Activated CD8-positive, alpha-beta T cell treated with anti-CD3 and anti-CD28 coated beads for 36 hours (primary cell): ENCODE results near the gene FGF18. TPM values are rescaled to one million over a fixed set of nuclear protein-coding genes. Genes with fewer than 3 reads are reported as not detected.
"Not testable (repeated sequence)": the region's sequence is repeated elsewhere in the genome, so short reads cannot be mapped to it uniquely, and the experiment has no call there.

ENCODE experiments used
- ATAC-seq: fragments of 200-7000 bp; cut with Tn5 transposase; one replicate; pipeline ENCODE4 v1.10.0; 2021; ENCODE audit warnings: mild to moderate bottlenecking, moderate library complexity
- CTCF ChIA-PET: fragments of 350-600 bp; sonication (Branson Sonifier 250); formaldehyde crosslinking; loops from one replicate; lab custom pipeline; 2021; ENCODE audit warnings: antibody characterized with exemption; lab: Charles Lee
- POLR2A ChIA-PET: fragments of 350-600 bp; sonication (Branson Sonifier 250); formaldehyde crosslinking; loops from one replicate; lab custom pipeline; 2021; ENCODE audit warnings: antibody characterized with exemption; lab: Charles Lee
- DNase-seq: peaks from one replicate; pipeline ENCODE4 v3.0.0-alpha.2; 2020
- H3K27ac Mint-ChIP-seq: one replicate; pipeline ENCODE4 v1.8.0; 2021; ENCODE audit warnings: mild to moderate bottlenecking, mixed read lengths
- H3K27me3 Mint-ChIP-seq: one replicate; pipeline ENCODE4 v1.8.0; 2021; ENCODE audit warnings: mixed read lengths
- H3K36me3 Mint-ChIP-seq: one replicate; pipeline ENCODE4 v1.8.0; 2021; ENCODE audit warnings: low read depth, mixed read lengths
- H3K4me1 Mint-ChIP-seq: one replicate; pipeline ENCODE4 v1.8.0; 2021; ENCODE audit warnings: low read depth, mixed read lengths
- H3K4me3 Mint-ChIP-seq: one replicate; pipeline ENCODE4 v1.8.0; 2021; ENCODE audit warnings: mild to moderate bottlenecking, moderate library complexity, mixed read lengths
- H3K9me3 Mint-ChIP-seq: one replicate; pipeline ENCODE4 v1.8.0; 2021; ENCODE audit warnings: mixed read lengths
- intact Hi-C: fragments of 100-400 bp; cut with micrococcal nuclease; formaldehyde crosslinking; loops from one replicate; pipeline ENCODE4 v1.10.0; 2022
- total RNA-seq, 2 experiments: library from RNA; stranded (reverse); gene quantifications; one replicate each; pipeline ENCODE4 v1.2.3, GENCODE V29; 2021
- TF ChIP-seq, protein P1 (sequence below): fragments of 200-600 bp; IDR thresholded peaks from one replicate; pipeline ENCODE4 v1.8.0; 2022; ENCODE audit warnings: antibody characterized with exemption, mild to moderate bottlenecking

Gene FGF18
- total RNA-seq, 2 experiments from 2014 or later = 0.18 TPM; not detected in 1

DNA sequence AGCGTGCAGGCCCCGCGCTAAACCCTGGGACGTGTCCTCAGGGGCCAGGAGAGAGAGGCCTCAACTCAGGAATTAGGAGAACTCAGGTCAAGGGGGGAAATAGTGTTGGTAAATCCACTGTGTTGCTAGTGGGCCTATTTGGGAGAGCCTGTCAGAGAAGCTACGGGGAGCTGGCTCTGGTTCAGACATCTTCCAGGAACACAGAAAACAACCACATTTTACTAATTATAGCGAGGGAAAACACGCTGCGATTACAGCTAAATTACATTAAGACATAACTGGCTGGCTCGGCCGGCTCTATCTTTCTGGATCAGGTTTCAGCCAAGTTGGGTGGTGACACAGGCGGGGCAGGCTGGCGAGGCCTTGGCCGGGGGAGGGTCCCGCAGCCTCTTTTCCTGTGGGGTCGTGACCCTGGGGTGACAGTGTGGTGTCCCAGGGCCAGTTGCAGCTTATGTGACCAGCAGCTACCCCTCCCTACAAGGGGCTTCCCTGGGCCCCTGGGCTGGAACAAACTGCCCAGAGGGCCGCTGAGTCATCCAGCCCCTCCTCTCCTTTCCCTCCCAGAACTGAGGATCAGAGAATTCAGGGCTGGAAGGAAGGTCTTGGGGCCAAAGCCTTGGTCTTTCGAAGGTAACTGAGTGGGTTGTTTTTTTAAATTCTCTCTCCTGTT, 75.1 kb downstream of the FGF18 start:
- H3K27ac Mint-ChIP-seq = no peak overlapping the region
- DNase-seq (no peak), ATAC-seq (no peak)
- CTCF ChIA-PET = interaction anchor here (1.3 kb wide), 1 partner anchor 9 kb away, joined by 3 read pairs; no protein-coding TSS in a partner anchor
- H3K36me3 Mint-ChIP-seq = no peaks in the 10 kb centered on the region
- H3K4me3 Mint-ChIP-seq = no peak overlapping the region
- POLR2A ChIA-PET = no interaction called here
- no peaks in the 10 kb centered on the region for H3K9me3 Mint-ChIP-seq
- peaks cover 3% of the 10 kb centered on the region for H3K27me3 Mint-ChIP-seq
- intact Hi-C loops = no loop called here
- TF ChIP-seq, protein P1, sequence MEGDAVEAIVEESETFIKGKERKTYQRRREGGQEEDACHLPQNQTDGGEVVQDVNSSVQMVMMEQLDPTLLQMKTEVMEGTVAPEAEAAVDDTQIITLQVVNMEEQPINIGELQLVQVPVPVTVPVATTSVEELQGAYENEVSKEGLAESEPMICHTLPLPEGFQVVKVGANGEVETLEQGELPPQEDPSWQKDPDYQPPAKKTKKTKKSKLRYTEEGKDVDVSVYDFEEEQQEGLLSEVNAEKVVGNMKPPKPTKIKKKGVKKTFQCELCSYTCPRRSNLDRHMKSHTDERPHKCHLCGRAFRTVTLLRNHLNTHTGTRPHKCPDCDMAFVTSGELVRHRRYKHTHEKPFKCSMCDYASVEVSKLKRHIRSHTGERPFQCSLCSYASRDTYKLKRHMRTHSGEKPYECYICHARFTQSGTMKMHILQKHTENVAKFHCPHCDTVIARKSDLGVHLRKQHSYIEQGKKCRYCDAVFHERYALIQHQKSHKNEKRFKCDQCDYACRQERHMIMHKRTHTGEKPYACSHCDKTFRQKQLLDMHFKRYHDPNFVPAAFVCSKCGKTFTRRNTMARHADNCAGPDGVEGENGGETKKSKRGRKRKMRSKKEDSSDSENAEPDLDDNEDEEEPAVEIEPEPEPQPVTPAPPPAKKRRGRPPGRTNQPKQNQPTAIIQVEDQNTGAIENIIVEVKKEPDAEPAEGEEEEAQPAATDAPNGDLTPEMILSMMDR = no peak
- no peaks in the 10 kb centered on the region for H3K4me1 Mint-ChIP-seq

DNA sequence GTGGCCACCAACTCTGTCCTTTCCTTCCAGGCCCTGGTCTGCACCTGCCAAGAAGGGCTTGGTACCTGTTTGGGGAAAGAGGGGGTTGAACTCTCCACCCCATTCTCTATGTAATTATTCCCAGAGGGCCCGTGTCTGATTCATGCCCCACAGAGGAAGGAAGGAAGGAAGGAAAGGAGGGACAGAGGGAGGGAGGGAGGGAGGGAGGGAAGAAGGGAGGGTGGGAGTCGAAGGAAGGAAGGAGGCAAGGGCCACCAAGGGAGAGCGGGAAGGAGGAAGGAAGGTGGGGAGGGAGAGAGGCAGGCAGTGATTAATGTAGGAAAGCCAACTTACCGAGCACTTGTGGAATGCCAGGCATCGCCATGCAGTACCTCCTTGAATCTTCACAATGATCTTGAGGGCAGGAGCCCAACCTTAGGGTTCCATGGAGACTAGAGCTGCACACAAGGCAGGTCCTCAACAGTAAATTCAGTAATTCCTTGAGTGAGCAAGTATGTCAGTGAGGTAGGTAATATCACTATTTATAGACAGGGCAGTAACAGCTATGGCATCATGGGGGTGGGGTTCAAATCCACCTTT, 75.8 kb downstream of the FGF18 start:
- Mint-ChIP-seq H3K36me3 (no peaks in the 10 kb centered on the region), H3K4me1 (no peaks in the 10 kb centered on the region), H3K27ac (no peak overlapping the region), H3K27me3 (peaks cover 3% of the 10 kb centered on the region), H3K4me3 (no peak overlapping the region), H3K9me3 (no peaks in the 10 kb centered on the region)
- intact Hi-C loops = no loop called here
- TF ChIP-seq, protein P1 = no peak
- DNase-seq (no peak), ATAC-seq (no peak)
- ChIA-PET CTCF (interaction anchor here (1.3 kb wide), 1 partner anchor 9 kb away, joined by 3 read pairs; no protein-coding TSS in a partner anchor), POLR2A (no interaction called here)

DNA sequence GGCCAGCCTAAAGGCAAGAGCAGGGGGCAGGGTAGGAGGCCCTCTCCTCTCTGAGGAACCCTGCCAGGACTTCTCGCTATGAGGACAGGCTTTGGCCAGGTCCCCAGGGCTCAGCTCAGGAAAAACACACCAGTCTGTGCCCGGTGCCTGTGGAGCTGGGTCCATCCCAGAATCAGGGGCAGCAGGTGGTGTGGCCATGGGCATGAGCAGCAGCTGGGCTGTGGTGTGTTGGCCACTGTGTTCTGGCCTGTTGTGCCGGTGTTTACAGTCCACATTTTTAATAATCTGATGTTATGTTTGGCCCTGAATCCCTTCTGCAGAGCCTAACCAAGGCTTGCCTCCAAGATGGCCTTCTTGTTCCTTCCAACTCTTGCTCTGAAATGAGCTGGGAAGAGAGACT, 77.0 kb downstream of the FGF18 start:
- Mint-ChIP-seq H3K36me3 (no peaks in the 10 kb centered on the region), H3K27me3 (peaks cover 3% of the 10 kb centered on the region), H3K9me3 (no peaks in the 10 kb centered on the region), H3K4me1 (no peaks in the 10 kb centered on the region), H3K27ac (no peak overlapping the region), H3K4me3 (no peak overlapping the region)
- POLR2A ChIA-PET = no interaction called here
- DNase-seq = no peak
- intact Hi-C loops = no loop called here
- CTCF ChIA-PET = interaction anchor here (1.0 kb wide), 1 partner anchor 14 kb away, joined by 4 read pairs; no protein-coding TSS in a partner anchor
- TF ChIP-seq, protein P1 = no peak
- no peak for ATAC-seq

DNA sequence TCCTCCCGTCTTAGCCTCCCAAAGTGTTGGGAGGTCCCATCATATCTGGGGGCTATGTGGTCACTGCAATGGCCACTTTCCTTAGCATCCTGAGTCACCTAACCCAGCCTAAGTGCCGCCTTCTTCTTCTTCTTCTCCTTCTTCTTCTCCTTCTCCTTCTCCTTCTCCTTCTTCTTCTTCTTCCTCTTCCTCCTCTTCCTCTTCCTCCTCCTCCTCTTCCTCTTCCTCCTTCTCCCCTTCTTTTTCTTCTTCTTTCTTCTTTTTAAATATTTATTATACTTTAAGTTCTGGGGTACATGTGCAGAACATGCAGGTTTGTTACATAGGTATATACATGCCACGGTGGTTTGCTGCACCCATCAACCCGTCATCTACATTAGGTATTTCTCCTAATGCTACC, 78.0 kb downstream of the FGF18 start:
- POLR2A ChIA-PET, DNase-seq, H3K4me1 Mint-ChIP-seq, ATAC-seq, CTCF ChIA-PET, intact Hi-C loops, H3K27me3 Mint-ChIP-seq, H3K4me3 Mint-ChIP-seq, H3K36me3 Mint-ChIP-seq, H3K27ac Mint-ChIP-seq, H3K9me3 Mint-ChIP-seq: not testable (repeated sequence)

DNA sequence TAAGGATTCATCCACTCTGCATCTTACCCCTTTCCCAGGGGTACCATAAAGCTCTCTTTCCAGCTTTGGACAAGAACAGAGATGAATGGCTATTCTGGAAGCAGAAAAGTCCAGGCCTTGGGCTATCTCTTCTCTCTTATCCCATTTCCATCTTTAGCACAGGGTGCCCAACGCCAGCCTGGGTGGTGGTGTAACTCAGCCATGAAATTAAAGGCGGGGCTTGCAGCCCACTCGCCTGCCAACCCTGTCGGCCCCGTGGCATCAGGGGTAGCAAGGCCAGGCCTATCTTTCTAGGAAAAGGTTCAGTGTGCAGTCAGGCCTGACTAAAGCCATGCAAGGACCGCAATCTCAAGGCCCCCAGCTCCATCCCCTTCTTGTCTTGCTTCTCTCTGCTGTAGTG, 78.7 kb downstream of the FGF18 start:
- ATAC-seq = no peak
- H3K27ac Mint-ChIP-seq = no peak overlapping the region
- H3K36me3 Mint-ChIP-seq = no peaks in the 10 kb centered on the region
- TF ChIP-seq, protein P1 = no peak
- intact Hi-C loops = no loop called here
- CTCF ChIA-PET = no interaction called here
- no peaks in the 10 kb centered on the region for H3K9me3 Mint-ChIP-seq
- no peak overlapping the region for H3K4me3 Mint-ChIP-seq
- peaks cover 3% of the 10 kb centered on the region for H3K27me3 Mint-ChIP-seq
- DNase-seq = no peak
- no peaks in the 10 kb centered on the region for H3K4me1 Mint-ChIP-seq
- POLR2A ChIA-PET = no interaction called here
